Measurements from ENCODE around the gene TAC3. TPM values are rescaled to one million over a fixed set of nuclear protein-coding genes. Genes with fewer than 3 reads are reported as not detected.

TAC3 gene
- total RNA-seq, 1 donor from 2014 or later, result not detected

GRCh38 chr12:57006809-57007475, 9.4 kb downstream of the TAC3 start:
- Histone ChIP-seq H3K27ac (ENCODE audit: low read depth, low read length) (no peak overlapping the region), H3K4me1 (ENCODE audit: control insufficient read depth in 3 of 3, insufficient read depth in 3 of 3, low read length in 3 of 3) (peaks cover 12 to 21% (median 14%) of the 10 kb centered on the region in 3 donors), H3K9me3 (ENCODE audit: control insufficient read depth in 3 of 3, low read length in 3 of 3) (no peaks in the 10 kb centered on the region), H3K27me3 (ENCODE audit: control insufficient read depth in 3 of 3, insufficient read depth in 3 of 3, low read length in 3 of 3) (no peaks in the 10 kb centered on the region), H3K4me3 (ENCODE audit: low read length in 3 of 3) (peak overlapping the region; percentile 58 to 68 (median 61)), H3K9ac (ENCODE audit: low read depth in 1 of 3, low read length in 3 of 3) (peak overlapping the region in 2 of 3 donors; percentile 64 to 72), H3K36me3 (ENCODE audit: control insufficient read depth in 3 of 3, insufficient read depth in 3 of 3, low read length in 3 of 3) (peaks cover 26 to 28% (median 27%) of the 10 kb centered on the region in 3 donors)

- Histone ChIP-seq H3K4me1 (ENCODE audit: control insufficient read depth in 3 of 3, insufficient read depth in 3 of 3, low read length in 3 of 3) (peaks cover 14 to 26% (median 17%) of the 10 kb centered on the region in 3 donors), H3K36me3 (ENCODE audit: control insufficient read depth in 3 of 3, insufficient read depth in 3 of 3, low read length in 3 of 3) (peaks cover 34 to 35% (median 34%) of the 10 kb centered on the region in 3 donors), H3K9ac (ENCODE audit: low read depth in 1 of 3, low read length in 3 of 3) (peak within 1 kb of the TSS; percentile 73 to 90 (median 88)), H3K4me3 (ENCODE audit: low read length in 3 of 3) (peak within 1 kb of the TSS; percentile 79 to 84 (median 80)), H3K27me3 (ENCODE audit: control insufficient read depth in 3 of 3, insufficient read depth in 3 of 3, low read length in 3 of 3) (no peaks in the 10 kb centered on the region), H3K9me3 (ENCODE audit: control insufficient read depth in 3 of 3, low read length in 3 of 3) (no peaks in the 10 kb centered on the region), H3K27ac (ENCODE audit: low read depth, low read length) (peak within 1 kb of the TSS; percentile 40)
These were observed 10.1 kb downstream of the TAC3 start, which contains the start of gene ZBTB39 for GRCh38 chr12:57005980-57006808. TSS of gene ZBTB39 (minus strand) at chr12:57006546. CDS start at chr12:57004917, 1,629 bp downstream.

- Histone ChIP-seq H3K4me3 (ENCODE audit: low read length in 3 of 3) (peak overlapping the region in 1 of 3 donors; percentile 14), H3K27ac (ENCODE audit: low read depth, low read length) (no peak overlapping the region), H3K27me3 (ENCODE audit: control insufficient read depth in 3 of 3, insufficient read depth in 3 of 3, low read length in 3 of 3) (no peaks in the 10 kb centered on the region), H3K36me3 (ENCODE audit: control insufficient read depth in 3 of 3, insufficient read depth in 3 of 3, low read length in 3 of 3) (peaks cover 36 to 43% (median 40%) of the 10 kb centered on the region in 3 donors), H3K4me1 (ENCODE audit: control insufficient read depth in 3 of 3, insufficient read depth in 3 of 3, low read length in 3 of 3) (peaks cover 14 to 26% (median 17%) of the 10 kb centered on the region in 3 donors), H3K9ac (ENCODE audit: low read depth in 1 of 3, low read length in 3 of 3) (no peak overlapping the region), H3K9me3 (ENCODE audit: control insufficient read depth in 3 of 3, low read length in 3 of 3) (no peaks in the 10 kb centered on the region)
These were observed 11.7 kb downstream of the TAC3 start for GRCh38 chr12:57004651-57005050.

- no peaks in the 10 kb centered on the region for H3K9me3 ChIP-seq (ENCODE audit: control insufficient read depth in 3 of 3, low read length in 3 of 3)
These were observed 12.9 kb downstream of the TAC3 start for GRCh38 chr12:57003395-57003794.

GRCh38 chr12:57001448-57001906, 14.9 kb downstream of the TAC3 start:
- H3K27ac ChIP-seq (ENCODE audit: low read depth, low read length), result no peak overlapping the region
- H3K4me3 ChIP-seq (ENCODE audit: low read length in 3 of 3), result no peak overlapping the region
- peaks cover 40 to 47% (median 46%) of the 10 kb centered on the region in 3 donors for H3K36me3 ChIP-seq (ENCODE audit: control insufficient read depth in 3 of 3, insufficient read depth in 3 of 3, low read length in 3 of 3)
- no peaks in the 10 kb centered on the region for H3K9me3 ChIP-seq (ENCODE audit: control insufficient read depth in 3 of 3, low read length in 3 of 3)
- H3K27me3 ChIP-seq (ENCODE audit: control insufficient read depth in 3 of 3, insufficient read depth in 3 of 3, low read length in 3 of 3), result no peaks in the 10 kb centered on the region
- H3K4me1 ChIP-seq (ENCODE audit: control insufficient read depth in 3 of 3, insufficient read depth in 3 of 3, low read length in 3 of 3), result peaks cover 10 to 20% (median 16%) of the 10 kb centered on the region in 3 donors
- H3K9ac ChIP-seq (ENCODE audit: low read depth in 1 of 3, low read length in 3 of 3), result no peak overlapping the region

More at GRCh38 chr12:57003395-57003794, 12.9 kb downstream of the TAC3 start:
- Histone ChIP-seq H3K4me1 (ENCODE audit: control insufficient read depth in 3 of 3, insufficient read depth in 3 of 3, low read length in 3 of 3) (peaks cover 14 to 26% (median 17%) of the 10 kb centered on the region in 3 donors), H3K27me3 (ENCODE audit: control insufficient read depth in 3 of 3, insufficient read depth in 3 of 3, low read length in 3 of 3) (no peaks in the 10 kb centered on the region), H3K36me3 (ENCODE audit: control insufficient read depth in 3 of 3, insufficient read depth in 3 of 3, low read length in 3 of 3) (peaks cover 40 to 43% (median 40%) of the 10 kb centered on the region in 3 donors), H3K27ac (ENCODE audit: low read depth, low read length) (no peak overlapping the region), H3K9ac (ENCODE audit: low read depth in 1 of 3, low read length in 3 of 3) (no peak overlapping the region), H3K4me3 (ENCODE audit: low read length in 3 of 3) (no peak overlapping the region)

GRCh38 chr12:57000393-57000792, 15.9 kb downstream of the TAC3 start:
- H3K4me3 ChIP-seq (ENCODE audit: low read length in 3 of 3), result no peak overlapping the region
- H3K4me1 ChIP-seq (ENCODE audit: control insufficient read depth in 3 of 3, insufficient read depth in 3 of 3, low read length in 3 of 3), result peaks cover 6 to 14% (median 13%) of the 10 kb centered on the region in 3 donors
- no peaks in the 10 kb centered on the region for H3K9me3 ChIP-seq (ENCODE audit: control insufficient read depth in 3 of 3, low read length in 3 of 3)
- H3K36me3 ChIP-seq (ENCODE audit: control insufficient read depth in 3 of 3, insufficient read depth in 3 of 3, low read length in 3 of 3), result peaks cover 43 to 47% (median 46%) of the 10 kb centered on the region in 3 donors
- no peak overlapping the region for H3K27ac ChIP-seq (ENCODE audit: low read depth, low read length)
- H3K27me3 ChIP-seq (ENCODE audit: control insufficient read depth in 3 of 3, insufficient read depth in 3 of 3, low read length in 3 of 3), result no peaks in the 10 kb centered on the region
- no peak overlapping the region for H3K9ac ChIP-seq (ENCODE audit: low read depth in 1 of 3, low read length in 3 of 3)

GRCh38 chr12:56999456-56999855, 16.9 kb downstream of the TAC3 start:
- H3K36me3 ChIP-seq (ENCODE audit: control insufficient read depth in 3 of 3, insufficient read depth in 3 of 3, low read length in 3 of 3), result peaks cover 44 to 47% (median 45%) of the 10 kb centered on the region in 3 donors
- no peak overlapping the region for H3K27ac ChIP-seq (ENCODE audit: low read depth, low read length)
- peaks cover 0 to 8% (median 7%) of the 10 kb centered on the region in 3 donors for H3K4me1 ChIP-seq (ENCODE audit: control insufficient read depth in 3 of 3, insufficient read depth in 3 of 3, low read length in 3 of 3)
- no peak overlapping the region for H3K9ac ChIP-seq (ENCODE audit: low read depth in 1 of 3, low read length in 3 of 3)
- H3K27me3 ChIP-seq (ENCODE audit: control insufficient read depth in 3 of 3, insufficient read depth in 3 of 3, low read length in 3 of 3), result no peaks in the 10 kb centered on the region
- no peaks in the 10 kb centered on the region for H3K9me3 ChIP-seq (ENCODE audit: control insufficient read depth in 3 of 3, low read length in 3 of 3)
- H3K4me3 ChIP-seq (ENCODE audit: low read length in 3 of 3), result no peak overlapping the region

GRCh38 chr12:56998981-56999380, 17.3 kb downstream of the TAC3 start:
- H3K36me3 ChIP-seq (ENCODE audit: control insufficient read depth in 3 of 3, insufficient read depth in 3 of 3, low read length in 3 of 3), result peaks cover 39 to 42% (median 40%) of the 10 kb centered on the region in 3 donors
- H3K27ac ChIP-seq (ENCODE audit: low read depth, low read length), result no peak overlapping the region

GRCh38 chr12:56998316-56998715, 18.0 kb downstream of the TAC3 start:
- peaks cover 32 to 35% (median 33%) of the 10 kb centered on the region in 3 donors for H3K36me3 ChIP-seq (ENCODE audit: control insufficient read depth in 3 of 3, insufficient read depth in 3 of 3, low read length in 3 of 3)
- H3K4me1 ChIP-seq (ENCODE audit: control insufficient read depth in 3 of 3, insufficient read depth in 3 of 3, low read length in 3 of 3), result peaks cover 0 to 8% (median 5%) of the 10 kb centered on the region in 3 donors
- no peaks in the 10 kb centered on the region for H3K27me3 ChIP-seq (ENCODE audit: control insufficient read depth in 3 of 3, insufficient read depth in 3 of 3, low read length in 3 of 3)

More at GRCh38 chr12:56998981-56999380, 17.3 kb downstream of the TAC3 start:
- Histone ChIP-seq H3K4me3 (ENCODE audit: low read length in 3 of 3) (no peak overlapping the region), H3K4me1 (ENCODE audit: control insufficient read depth in 3 of 3, insufficient read depth in 3 of 3, low read length in 3 of 3) (peaks cover 0 to 8% (median 5%) of the 10 kb centered on the region in 3 donors), H3K9ac (ENCODE audit: low read depth in 1 of 3, low read length in 3 of 3) (no peak overlapping the region), H3K27me3 (ENCODE audit: control insufficient read depth in 3 of 3, insufficient read depth in 3 of 3, low read length in 3 of 3) (no peaks in the 10 kb centered on the region), H3K9me3 (ENCODE audit: control insufficient read depth in 3 of 3, low read length in 3 of 3) (no peaks in the 10 kb centered on the region)

More at GRCh38 chr12:56998316-56998715, 18.0 kb downstream of the TAC3 start:
- Histone ChIP-seq H3K4me3 (ENCODE audit: low read length in 3 of 3) (no peak overlapping the region), H3K9ac (ENCODE audit: low read depth in 1 of 3, low read length in 3 of 3) (no peak overlapping the region), H3K27ac (ENCODE audit: low read depth, low read length) (no peak overlapping the region), H3K9me3 (ENCODE audit: control insufficient read depth in 3 of 3, low read length in 3 of 3) (no peaks in the 10 kb centered on the region)
